SKM-1 (cell line): Measurements from ENCODE around the gene MRC2.

Source experiments
- DNase-seq: peaks from one replicate; lab custom pipeline; 2025; ENCODE audit not compliant: unreplicated experiment; lab: John Stamatoyannopoulos, UW

MRC2 gene

DNA sequence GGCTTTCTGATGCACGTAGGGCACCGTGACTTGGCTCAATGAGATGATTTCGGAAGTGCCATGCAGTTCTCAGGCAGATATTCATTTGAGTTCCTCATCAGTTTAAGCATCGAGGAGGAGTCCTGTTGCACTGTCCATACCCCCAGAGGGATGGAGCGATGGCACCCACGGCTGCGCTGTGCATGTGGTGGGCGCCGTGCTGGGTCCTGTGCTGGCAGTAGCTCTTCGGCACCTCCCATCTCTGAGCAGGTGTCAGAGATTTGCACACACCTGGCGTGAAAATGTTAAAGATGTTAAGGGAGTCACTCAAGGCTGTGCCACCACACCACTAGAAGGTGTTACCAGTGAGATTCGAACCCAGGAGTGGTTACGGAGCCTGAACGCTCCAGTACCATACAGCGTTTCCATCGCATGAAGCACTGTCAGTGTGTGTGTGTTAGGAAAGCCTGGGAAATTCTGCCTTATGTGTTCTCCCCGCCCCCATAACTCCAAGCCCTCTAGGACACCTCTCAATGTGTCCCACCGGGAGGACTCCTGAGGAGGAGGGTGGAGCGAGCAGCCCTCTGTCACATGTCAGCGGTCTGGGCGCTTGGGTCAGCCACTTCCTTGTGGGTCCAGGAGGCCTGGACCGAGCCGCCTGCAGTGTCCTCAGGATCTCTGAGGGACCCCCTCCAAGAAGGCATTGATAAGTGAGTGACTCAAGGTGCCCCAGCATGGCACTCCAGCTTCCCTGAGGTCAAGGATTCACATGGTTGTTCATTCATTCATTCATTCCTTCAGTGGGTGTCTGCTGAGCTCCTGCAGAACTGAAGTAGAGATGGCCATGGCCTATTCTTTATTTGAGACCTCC is 3.8 kb downstream of the MRC2 start:
- DNase-seq: no peak

DNA sequence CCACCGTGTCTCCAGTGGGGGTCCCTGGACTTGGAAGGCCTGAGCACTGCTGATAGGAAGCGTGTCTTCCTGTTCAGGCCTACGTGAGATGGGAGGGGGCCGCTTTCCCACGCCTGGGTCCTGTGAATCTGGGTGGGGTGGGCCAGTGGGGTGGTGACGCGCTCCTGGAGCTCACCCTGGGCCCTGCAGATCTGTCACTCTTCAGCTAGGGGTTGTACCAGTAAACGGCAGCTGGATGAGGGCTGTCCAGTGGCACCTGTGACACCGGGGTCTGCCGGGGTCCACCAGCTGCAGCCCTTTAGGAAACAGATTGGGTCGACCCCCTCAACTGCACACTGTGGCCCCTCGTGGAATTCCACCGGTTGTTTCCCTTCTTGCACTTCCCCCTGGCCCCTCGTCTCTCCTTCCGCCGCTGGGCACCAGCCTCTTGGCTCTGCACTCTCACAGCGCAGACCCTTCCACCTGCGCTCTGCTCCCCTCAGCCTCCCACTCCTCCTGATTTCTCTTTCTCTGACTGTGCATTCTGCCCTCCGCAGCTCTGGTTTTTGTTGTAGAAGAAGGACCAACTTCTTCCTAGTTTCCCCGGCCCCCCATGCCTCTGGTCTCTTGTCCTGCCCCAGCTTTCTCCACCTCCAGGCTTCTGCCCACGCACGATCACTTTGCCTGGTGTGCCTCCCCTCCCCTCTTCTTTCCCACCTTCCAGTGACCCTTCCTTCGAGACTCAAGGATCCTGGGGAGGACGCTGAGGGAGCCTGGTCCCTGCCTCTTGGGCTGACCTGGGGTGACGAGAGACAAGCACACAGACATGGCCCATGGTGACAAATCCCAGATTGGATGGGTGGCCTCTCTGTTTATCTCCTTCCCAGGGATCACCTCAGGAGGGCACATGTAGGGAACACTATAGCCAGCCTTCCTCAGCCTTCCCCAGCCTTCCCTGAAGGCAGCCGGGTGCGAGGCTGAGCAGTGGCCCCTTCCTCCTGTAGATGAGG is 4.8 kb downstream of the MRC2 start:
- DNase-seq: no peak

DNA sequence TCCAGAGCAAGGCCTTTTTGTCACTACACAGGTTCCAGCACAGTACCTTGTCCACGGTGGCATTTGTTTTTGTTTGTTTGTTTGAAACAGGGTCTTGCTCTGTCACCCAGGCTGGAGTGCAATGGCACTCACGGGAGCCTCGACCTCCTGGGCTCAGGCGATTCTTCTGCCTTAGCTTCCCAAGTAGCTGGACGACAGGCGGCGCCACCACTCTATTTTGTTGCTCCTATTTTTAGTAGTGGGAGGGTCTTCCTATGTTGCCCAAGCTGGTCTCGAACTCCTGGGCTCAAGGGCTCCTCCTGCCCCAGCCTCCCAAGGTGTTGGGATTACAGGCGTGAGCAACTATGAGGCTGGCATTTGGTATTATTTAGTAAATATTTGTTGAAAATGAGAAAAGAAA is 10.3 kb downstream of the MRC2 start:
- no peak for DNase-seq

DNA sequence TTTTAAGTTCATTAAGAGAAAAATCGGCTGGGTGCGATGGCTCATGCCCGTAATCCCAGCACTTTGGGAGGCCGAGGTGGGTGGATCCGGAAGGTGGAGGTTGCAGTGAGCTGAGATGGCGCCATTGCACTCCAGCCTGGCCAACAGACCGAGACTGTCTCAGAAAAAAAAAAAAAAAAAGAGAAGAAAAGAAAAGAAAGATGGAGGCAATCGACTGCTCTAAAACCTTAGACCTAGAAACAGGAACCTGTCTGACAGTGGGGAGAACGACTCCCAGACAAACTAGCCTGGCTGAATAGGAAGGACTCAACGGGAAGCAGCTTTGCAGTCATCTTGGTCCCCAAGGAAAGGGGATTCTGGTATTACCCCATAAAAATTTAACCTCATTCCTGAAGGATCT is 13.7 kb downstream of the MRC2 start:
- DNase-seq: no peak

DNA sequence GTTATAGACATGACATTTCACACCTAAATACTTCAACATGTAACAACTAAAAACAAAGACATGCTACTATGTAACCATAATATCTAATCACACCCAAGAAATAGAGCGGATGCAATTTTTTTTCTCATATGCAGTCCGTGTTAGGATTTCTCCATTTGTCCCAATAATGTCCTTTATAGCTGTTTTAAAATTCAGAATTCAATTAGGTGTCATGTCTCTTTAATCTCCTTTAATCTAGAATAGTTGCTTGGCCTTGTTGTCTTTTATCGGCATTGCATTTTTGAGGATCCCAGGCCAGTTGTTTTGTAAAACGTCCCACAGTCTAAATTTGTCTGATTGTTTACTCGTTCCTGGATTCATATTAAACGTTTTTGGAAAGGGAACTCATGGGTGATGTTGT is 14.5 kb downstream of the MRC2 start:
- DNase-seq: no peak

DNA sequence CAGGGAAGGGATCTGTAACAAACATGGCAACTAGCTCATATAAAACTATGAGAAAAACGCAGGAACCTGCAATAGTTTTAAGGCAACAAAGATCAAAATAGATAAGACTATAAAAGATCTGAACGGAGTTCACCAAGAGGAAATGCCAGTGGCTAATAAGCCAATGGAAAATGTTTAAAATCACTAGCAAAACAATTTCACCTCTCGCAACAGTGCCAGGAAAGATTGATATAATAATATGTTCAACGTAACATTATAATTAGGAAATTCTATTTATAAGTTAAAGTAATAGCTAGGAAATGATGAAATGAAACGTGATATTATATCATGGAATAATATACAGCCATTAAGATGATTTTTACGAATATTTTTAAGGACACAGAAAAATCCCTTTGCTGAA is 16.0 kb downstream of the MRC2 start:
- no peak for DNase-seq

DNA sequence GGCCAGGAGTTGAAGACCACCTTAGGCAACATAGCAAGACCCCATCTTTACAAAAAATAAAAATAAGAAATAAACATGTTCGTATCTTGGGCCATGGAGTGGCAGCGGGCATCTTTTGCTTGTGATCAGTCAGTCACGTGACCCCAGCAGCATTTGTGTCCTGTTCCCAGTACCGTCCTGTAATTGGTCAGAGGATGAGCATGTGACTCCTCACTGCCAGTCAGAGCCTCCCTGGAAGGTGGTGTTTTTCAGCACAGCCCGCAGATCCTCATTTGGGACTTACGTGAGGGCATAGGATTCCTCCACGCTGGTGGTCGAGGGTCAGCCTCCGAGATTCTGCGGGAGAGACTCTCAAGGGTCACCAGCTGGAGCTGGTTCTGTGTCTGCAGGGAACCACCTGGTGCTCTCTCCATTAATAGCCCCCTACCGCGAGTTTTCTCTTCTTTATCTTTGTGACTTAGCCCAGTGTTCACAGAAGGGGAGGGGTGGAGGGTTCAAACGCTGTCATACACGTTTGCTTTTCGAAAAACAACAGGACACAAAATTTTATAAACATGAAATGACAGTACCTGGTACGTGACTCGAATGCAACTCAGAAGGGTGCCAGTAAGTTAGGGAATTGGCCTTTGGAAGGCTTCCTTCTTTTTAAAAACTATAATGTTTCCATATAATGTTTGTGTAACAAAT is 17.2 kb downstream of the MRC2 start:
- no peak for DNase-seq

DNA sequence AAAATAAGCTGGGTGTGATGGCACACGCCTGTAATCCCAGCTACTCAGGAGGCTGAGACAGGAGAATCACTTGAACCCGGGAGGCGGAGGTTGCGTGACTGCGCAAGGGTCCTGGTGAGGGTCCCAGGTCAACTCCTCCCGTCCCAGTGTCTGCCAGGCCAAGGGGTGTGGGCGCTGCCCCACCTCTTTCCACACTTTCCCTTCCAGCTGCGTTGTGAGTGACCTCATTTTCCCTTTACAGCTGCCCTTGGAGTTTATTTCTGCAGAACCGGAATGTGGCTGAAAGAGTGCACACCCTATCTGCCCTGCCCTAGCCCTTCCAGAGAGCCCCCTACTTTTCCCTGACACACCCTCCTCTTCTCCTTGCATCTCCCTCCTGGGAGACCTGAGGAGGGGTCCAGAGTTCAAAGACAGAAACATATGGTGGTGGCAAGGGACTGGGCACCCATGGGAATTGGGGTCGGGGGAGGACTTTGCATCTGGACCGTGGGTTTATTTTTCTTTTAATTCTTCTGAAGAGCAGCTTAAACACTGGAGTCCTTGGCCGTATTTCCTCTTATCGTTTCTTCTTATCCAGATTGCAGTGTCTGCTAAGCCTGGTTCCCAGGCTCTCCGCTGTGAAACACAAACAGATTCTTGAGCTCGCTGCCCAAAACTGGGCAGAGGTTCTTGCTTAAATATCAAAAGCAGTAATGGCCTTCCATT is 20.9 kb downstream of the MRC2 start:
- no peak for DNase-seq

DNA sequence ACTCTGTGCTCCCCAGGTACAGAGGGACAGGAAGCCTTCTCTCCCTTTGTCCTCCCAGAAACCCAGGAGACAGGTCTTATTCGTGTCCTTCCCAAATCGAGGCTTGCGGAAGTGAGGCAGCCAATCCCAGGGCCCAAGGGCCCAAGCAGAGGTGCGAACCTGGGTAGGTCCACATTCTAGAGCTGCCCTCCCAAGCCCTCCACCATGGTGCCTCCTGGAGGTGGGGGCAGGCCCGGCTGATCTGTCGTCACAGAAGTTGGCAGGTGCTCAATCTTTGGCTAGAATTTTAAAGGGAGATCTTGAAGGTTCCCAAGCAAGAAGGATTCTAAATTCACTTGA is 21.5 kb downstream of the MRC2 start:
- DNase-seq: no peak

DNA sequence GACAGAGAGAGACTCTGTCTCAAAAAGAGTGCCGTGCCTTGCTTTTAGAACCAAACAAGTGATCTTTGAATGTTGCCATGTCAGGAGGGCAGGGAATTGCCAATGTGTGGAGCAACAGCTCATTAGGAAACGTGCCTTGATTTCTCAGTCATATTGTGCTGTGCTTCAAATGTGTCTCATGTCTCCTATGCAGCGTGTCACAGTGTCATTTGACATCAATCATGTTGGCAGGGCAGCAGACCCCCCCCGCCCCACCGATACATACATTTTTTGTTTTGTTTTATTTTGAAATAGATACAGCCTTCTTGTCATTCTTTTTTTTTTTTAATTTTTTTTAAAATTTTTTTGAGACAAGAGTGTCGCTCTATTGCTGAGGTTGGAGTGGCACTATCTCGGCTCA is 22.1 kb downstream of the MRC2 start:
- DNase-seq: no peak

DNA sequence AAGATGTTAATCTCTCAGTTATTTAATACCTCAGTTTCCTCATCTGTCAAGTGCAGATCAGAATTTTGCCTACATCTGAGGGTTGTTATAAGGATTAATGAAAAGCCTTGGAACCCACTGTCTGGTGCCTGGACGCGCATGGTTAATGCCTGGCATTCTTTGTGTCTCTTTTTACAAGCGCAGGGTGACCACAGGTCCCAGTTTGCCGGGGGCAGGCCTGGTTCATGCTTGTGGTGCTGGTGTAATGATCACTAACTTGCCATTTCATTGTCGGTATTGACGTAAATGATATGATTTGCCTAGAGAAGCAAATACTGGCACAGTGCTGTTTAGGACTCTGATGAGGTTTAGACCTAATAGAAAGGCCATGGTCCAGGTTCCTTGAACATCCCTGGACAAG is 23.1 kb downstream of the MRC2 start:
- DNase-seq: no peak

DNA sequence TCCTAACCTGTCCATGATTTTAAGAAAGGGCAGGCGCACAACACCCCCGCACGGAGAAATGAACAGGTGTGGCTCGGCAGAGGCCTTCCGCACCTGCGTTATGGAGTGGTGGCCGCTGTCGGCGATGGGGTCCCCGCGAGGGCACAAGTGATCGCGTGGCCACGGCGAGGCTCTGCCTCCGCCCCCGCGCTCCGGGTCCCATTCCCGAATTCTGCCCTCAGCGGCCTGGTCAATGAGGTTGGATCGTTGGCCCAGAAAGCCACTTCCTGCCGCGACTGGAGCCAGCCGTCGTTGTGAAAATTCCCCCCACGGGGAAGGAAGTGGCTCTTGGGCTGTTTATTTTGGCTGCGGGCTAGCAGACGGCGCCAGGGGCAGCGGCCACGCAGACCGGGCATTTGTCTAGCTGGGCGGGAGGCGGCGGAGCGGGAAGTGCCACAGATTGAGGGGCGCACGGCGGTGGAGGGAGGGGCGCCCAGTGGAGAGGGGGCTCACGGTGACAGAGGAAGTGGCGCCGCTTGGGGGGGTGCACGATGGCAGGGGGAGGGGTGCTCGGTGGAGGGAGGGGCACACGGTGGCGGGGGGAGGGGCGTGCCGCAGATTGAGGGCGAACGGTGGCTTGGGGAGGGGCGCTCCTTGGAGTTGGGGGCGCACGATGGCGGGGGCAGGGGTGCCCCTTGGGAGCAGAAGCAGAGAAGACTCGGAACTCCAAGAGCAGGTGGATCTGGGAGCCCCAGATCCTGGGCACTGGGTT is 25.0 kb downstream of the MRC2 start:
- peak; percentile 66 for DNase-seq

DNA sequence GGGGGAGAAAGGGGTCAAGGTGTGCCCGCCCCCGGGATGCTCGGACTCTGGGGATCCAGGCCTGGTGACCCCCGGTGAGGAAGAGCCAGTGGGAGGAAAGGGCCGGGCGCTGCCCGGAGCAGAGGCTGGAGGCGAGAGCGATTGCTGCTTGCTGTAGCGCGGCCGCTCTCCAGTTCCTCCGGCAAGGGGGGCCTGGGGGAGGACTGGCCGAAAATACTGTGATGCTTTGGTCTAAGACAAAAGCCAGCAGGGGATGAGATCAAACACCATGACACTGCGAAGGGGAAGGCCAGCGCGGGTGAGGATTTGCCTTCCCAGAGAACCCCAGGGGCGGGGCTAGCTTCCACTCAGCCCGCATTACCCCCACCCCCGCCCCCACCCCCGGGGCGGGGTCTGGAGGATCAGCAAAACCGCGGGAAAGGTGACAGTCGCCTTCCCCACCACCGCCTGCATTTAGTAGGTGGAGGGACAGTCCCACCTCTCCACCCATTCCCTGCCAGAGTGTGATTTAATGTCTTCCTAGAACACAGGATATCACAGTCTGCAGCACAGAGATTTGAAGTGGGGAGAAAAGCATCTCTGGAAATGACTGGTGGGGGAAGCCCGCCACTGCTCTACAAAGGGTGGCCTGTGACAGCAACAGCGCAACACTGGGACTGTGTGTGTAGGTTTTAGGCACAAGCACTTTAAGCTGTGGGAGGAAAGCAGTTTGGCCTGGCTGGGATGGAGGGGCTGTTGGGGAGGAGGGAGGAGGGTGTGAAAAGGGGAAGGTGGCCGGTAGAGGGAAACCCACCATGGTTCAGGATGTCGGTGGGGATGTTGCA is 25.7 kb downstream of the MRC2 start:
- peak; percentile 64 for DNase-seq

DNA sequence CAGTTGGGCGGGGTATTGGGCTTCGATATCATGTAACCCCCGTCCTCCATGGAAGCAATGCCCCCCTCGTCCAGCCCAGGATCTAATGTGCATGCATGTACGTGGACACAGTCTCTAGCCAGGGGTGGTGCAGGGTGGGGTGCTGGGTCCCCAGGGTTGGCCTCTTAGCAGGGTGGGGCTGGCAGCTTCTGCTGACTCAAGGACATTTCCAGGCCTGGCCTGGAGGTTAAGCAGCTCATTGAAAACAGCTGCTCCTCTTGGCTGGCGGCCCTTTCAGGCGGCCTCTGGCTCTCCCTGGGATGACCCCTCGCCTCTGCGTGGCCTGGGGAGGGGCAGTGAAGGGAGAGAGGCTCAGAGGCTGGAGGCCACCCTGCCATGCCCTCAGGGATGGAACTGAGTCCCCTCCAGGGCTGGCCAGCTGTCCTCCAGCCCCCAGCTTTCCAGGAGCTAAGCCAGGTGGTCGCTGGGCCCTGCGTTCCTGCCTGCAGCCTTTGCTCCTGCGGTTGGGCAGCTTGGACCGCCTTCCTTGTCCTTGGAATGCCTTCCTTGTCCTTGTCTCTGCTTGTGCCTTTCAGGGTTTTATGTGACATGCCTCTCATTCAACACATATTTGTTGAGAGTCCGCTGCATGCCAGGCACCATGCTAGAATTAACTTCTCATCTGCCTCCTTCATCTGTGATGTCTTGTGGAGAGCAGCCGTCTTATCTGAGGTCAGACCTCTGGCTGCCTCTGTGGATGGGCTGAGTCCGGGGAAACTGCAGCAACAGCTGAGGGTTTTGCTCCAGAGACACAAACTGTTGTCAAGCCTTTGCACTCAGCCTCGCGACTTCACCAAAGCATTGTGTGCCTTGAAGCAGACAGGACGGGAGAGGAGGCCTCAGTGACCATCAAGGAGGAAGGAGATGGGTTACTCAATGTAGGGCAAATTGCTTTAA is 26.6 kb downstream of the MRC2 start:
- DNase-seq: peak; percentile 73

DNA sequence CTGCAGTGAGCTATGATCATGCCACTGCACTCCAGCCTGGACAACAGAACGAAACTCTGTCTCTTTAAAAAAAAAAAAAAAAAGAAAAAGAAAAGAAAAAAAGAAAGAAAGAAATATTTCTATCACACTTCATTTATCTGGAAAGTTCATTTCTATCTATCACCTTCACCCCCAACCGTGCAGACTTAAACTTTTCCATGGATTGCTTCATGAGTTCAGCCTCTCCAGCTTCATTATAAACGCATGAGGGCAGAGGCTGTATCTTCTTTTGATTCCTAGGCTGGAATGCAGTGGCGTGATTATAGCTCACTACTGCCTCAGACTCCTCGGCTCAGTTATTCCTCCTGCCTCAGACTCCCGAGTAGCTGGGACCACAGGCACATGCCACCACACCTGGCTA is 28.2 kb downstream of the MRC2 start:
- DNase-seq: no peak

DNA sequence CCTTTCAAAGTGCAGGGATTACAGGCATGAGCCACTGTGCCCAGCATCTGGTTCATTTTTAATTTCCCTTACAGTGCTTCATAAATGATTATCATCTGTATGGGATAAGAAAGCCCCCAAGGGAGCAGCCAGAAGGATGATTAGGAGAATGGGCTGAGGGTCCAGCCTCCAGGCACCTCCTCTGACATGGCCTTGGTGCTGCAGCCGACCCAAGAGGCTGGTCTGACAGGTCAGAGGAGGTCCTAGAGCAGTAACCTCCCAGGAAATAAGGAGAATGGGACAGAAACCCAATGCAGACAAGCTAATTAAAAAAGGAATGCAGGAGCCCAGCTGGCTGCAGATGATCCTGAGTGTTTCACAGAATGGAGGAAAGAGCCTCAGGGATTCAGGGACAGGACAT is 29.0 kb downstream of the MRC2 start:
- no peak for DNase-seq

DNA sequence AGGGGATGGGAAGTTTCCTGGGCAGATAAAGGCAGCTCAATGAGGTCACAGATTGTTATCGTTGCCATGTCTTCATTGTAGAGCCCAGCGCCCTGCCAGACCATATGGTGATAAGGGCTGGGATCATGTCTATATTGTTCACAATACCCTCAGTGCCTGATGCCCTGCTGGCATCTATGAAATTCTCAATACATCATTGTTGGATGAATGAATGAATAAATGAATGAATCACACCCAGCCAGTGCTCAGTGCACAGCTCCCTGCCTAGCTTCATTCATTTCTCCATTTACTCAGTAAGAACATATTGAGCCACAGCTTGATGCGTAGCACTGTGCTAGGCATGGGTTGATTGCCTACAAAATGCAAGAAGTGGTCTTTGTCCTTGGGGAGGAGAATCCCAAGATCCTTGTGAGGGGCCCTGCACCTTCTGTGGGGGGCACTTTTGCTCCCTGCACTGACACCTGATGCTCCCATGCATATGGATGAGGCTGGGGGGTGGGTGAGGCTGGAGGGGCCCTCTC is 29.7 kb downstream of the MRC2 start:
- no peak for DNase-seq

DNA sequence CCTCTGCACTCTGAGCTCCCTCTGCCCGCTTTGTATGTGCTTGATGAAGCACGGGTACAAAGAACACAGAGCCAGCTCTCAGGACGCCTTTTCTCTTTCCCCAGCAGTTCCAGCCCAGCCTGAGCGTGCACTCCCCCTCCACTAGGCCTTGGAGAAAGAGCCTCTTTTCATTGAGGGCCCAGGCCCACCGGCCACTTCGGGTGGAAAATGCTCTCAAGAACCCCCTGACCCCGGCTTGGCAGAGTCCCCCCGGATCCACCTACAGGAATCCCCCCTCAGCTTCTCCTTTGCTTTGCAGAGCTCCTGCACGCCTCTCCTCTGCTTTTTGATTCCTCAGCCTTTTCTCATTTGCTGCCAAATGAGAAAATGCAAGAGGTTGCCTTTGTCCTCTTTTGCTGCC is 30.2 kb downstream of the MRC2 start:
- no peak for DNase-seq
